Fibroblast of the conjunctiva (primary cell): ENCODE measurements around the gene BUD23.

Source experiments
- DNase-seq: peaks from one replicate; pipeline ENCODE4 v3.0.0-alpha.2; 2010; ENCODE audit warnings: low read depth

The BUD23 gene

GRCh38 chr7:73742753-73743641 is 59.6 kb downstream of the BUD23 start:
- DNase-seq, result no peak

GRCh38 chr7:73746378-73746777 is 63.0 kb downstream of the BUD23 start:
- no peak for DNase-seq
